GM19397 (cell line): Measurements from ENCODE around the gene ATL2.
A peak's percentile ranks its signal among the peaks of the same experiment; 100 is the strongest.
"Not testable (repeated sequence)": the region's sequence is repeated elsewhere in the genome, so short reads cannot be mapped to it uniquely, and the experiment has no call there.

Source experiments
- ATAC-seq: cut with Tn5 transposase; IDR thresholded peaks from one replicate; pipeline ENCODE4 v1.9.1; 2021; ENCODE audit warnings: mild to moderate bottlenecking, moderate library complexity; ENCODE audit not compliant: unreplicated experiment

The ATL2 gene

GRCh38 chr2:38377050-38377828 is at the start of gene ATL2:
Gene ATL2, minus strand, starts transcription at chr2:38377273. Its CDS starts 13 bp downstream, at chr2:38377260.
- ATAC-seq, result peak; percentile 88

- no peak for ATAC-seq
Observed at GRCh38 chr2:38423763-38424162, 46.7 kb upstream of the ATL2 start.

- ATAC-seq, result no peak
Observed at GRCh38 chr2:38421274-38422056, 44.4 kb upstream of the ATL2 start.

GRCh38 chr2:38419499-38419898 is 42.4 kb upstream of the ATL2 start:
- no peak for ATAC-seq

GRCh38 chr2:38418735-38419134 is 41.7 kb upstream of the ATL2 start:
- ATAC-seq, result no peak

- no peak for ATAC-seq
Observed at GRCh38 chr2:38417745-38418689, 40.9 kb upstream of the ATL2 start.

- ATAC-seq, result no peak
Observed at GRCh38 chr2:38416296-38417036, 39.4 kb upstream of the ATL2 start.

- ATAC-seq, result no peak
Observed at GRCh38 chr2:38415728-38416291, 38.7 kb upstream of the ATL2 start.

GRCh38 chr2:38415023-38415422 is 38.0 kb upstream of the ATL2 start:
- no peak for ATAC-seq

GRCh38 chr2:38412235-38412871 is 35.3 kb upstream of the ATL2 start:
- ATAC-seq, result not testable (repeated sequence)

GRCh38 chr2:38409156-38410102 is 32.4 kb upstream of the ATL2 start:
- peak; percentile 17 for ATAC-seq

GRCh38 chr2:38407111-38407682 is 30.1 kb upstream of the ATL2 start:
- no peak for ATAC-seq

- no peak for ATAC-seq
Observed at GRCh38 chr2:38406597-38407110, 29.6 kb upstream of the ATL2 start.

- no peak for ATAC-seq
Observed at GRCh38 chr2:38405917-38406596, 29.0 kb upstream of the ATL2 start.

GRCh38 chr2:38400513-38400912 is 23.4 kb upstream of the ATL2 start:
- no peak for ATAC-seq

GRCh38 chr2:38398739-38399138 is 21.7 kb upstream of the ATL2 start:
- ATAC-seq, result no peak

GRCh38 chr2:38394903-38395341 is 17.8 kb upstream of the ATL2 start:
- ATAC-seq, result no peak
